ENCODE data around the gene VGLL4. TPM values are rescaled to one million over a fixed set of nuclear protein-coding genes. Genes with fewer than 3 reads are reported as not detected.

The VGLL4 gene
- polyA plus RNA-seq, 3 donors, result 106 to 114 (median 110) TPM

DNA sequence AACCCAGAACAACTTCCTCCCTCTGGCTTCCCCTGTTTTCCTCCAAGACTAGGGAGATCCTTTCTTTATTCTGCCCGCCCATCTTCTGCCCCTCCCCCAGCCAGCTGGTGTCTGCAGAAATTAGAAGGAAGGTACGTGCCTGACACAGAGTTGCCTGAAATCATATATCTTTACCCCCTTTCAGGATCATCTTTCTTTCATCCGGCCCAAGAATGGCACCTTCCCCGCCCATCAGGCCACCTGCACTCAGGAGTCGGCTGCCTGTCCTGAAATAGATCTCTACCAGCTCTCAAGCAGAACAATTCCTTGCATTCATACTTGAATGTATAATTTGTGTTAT lies 133.7 kb downstream of the VGLL4 start:
- no peak for DNase-seq (ENCODE audit: low read depth in 3 of 3, low spot score in 2 of 3)

DNA sequence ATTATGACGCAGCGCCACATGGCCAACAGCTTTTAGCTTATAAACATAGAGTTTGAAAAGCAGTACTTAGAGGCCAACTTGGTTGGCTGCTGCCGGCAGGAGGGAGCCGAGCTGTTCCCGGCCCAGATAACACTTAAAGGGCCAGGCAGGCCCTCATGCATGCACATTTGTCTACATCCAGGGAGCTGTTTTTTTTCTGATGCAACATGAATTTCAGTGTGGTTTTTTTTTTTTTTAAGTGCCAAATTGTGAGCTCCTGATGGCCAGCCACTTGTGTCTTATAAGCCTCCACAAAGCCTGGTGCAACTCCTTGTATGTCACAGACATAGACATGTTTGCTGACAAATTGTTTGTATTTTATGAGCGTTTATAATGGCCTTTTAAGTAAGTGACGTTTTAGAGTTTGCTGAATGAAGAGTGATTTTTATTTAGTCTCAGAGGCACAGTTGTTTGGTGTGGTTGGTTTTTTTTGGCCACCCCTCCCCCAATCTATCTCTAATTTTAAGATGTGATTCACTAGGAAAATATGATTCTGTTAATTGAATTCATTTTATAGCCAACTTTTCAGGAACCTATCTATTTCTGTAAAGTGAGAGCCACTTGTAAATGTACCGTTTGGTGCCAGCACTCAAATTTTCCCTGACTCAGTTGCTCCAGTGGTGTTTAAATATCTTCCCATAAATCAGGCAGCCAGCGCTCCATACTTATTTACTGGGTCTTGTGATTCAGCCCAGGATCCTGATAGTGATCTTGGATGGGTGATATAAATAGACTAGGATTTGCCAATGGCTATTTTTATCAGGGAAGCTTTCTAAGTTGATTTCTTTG lies 134.3 kb downstream of the VGLL4 start:
- DNase-seq (ENCODE audit: low read depth in 3 of 3, low spot score in 2 of 3), result no peak

DNA sequence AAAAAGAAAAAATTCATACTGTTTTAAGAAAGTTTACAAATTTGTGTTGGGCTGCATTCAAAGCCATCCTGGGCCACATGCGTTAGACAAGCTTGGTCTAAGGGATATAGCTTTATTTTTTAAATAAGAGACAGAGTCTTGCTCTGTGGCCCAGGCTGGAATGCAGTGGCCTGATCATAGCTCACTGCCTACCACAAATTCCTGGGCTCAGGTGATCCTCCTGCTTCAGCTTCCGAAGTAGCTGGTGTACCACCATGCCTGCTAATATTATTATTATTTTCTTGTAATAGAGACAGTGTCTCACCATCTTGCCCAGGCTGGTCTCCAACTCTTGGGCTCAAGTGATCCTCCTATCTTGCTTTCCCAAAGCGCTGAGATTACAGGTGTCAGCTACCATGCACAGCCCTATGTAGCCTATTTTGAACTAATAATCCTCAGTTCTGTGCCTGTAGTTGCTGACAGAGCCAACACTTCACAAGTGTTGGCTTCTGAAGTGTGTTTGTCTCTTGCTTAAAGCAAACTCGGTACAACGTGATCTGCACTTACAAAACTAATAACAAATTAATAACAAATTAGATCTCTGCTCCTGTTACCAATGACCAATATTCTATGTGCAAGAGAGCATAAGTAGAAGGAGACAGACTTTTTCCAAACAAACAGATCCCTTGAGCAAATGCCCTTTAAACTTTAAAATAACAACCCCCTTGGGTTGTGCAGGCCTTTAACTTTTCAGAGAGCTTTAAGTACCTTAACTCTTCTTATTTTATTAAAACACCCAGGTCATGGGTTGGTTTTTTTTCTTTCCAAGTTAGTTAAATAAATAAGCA lies 135.2 kb downstream of the VGLL4 start:
- no peak for DNase-seq (ENCODE audit: low read depth in 3 of 3, low spot score in 2 of 3)

DNA sequence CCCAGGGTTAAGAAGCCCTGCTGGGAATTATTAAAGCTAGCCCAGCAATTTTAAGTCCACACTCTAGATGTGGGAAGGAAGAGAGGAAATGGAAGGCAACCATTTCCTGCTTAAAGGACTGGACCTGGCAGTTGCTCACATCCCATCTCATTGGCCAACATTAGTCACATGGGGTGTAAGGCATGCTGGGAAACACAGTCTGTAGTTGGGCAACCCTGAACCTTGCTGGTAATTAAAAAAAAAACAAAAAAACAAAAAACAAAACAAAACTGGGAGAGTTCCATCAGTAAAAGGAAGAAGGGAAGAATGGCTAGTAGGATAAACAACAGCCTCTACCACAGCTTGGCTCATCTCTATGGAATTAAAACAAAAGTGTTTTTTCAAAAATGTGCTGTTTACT lies 136.0 kb downstream of the VGLL4 start:
- no peak for DNase-seq (ENCODE audit: low read depth in 3 of 3, low spot score in 2 of 3)

Other genes starting within 250 kb of the VGLL4 start
- gene TAMM41, start 203.0 kb upstream of the VGLL4 start, polyA plus RNA-seq (ENCODE audit: insufficient read length in 3 of 3), result 10 to 100 TPM; 16.7 to 19.1 (median 17.3) TPM

Data from right renal cortex interstitium (tissue), 3 donors.